ENCODE data around the gene ABTB2. TPM values are rescaled to one million over a fixed set of nuclear protein-coding genes. Genes with fewer than 3 reads are reported as not detected.

The ABTB2 gene
- total RNA-seq, 1 experiment from 2014 or later, result 46.3 TPM

DNA sequence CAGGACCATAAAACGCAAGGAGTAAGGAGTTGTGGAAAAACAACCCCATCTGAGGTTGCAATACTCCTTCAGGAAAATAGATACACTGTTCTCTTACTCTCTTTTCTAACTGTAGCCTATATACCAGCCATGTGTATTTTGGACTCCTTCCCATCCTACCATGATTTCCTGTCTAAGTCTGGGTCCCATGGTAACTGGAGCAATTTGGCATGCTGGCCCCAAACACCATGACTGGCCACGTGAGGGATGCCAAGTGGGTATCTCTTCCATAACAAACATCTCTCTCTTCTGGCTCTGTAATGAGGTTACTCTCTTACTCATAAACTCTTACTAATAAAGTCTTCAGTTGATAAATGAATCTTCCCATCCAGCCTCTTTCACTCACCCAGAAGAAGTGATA is 26.5 kb downstream of the ABTB2 start:
- no peaks in the 10 kb centered on the region for H3K27me3 ChIP-seq (replicated peaks; ENCODE audit: insufficient read depth, low read depth, low read length, poor library complexity)
- no peak for TF ChIP-seq EZH2 (IDR thresholded peaks at IDR 0.05; ENCODE audit: borderline replicate concordance, low read depth, low read length, poor library complexity, severe bottlenecking)
- TF ChIP-seq, protein P1, sequence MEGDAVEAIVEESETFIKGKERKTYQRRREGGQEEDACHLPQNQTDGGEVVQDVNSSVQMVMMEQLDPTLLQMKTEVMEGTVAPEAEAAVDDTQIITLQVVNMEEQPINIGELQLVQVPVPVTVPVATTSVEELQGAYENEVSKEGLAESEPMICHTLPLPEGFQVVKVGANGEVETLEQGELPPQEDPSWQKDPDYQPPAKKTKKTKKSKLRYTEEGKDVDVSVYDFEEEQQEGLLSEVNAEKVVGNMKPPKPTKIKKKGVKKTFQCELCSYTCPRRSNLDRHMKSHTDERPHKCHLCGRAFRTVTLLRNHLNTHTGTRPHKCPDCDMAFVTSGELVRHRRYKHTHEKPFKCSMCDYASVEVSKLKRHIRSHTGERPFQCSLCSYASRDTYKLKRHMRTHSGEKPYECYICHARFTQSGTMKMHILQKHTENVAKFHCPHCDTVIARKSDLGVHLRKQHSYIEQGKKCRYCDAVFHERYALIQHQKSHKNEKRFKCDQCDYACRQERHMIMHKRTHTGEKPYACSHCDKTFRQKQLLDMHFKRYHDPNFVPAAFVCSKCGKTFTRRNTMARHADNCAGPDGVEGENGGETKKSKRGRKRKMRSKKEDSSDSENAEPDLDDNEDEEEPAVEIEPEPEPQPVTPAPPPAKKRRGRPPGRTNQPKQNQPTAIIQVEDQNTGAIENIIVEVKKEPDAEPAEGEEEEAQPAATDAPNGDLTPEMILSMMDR (conservative IDR thresholded peaks at IDR 0.05; ENCODE audit: low read depth, low read length), result no peak
- H3K4me3 ChIP-seq (ENCODE audit: low read depth, low read length, poor library complexity, severe bottlenecking), result no peak overlapping the region
- H3K27ac ChIP-seq (ENCODE audit: low read depth, low read length, poor library complexity, severe bottlenecking), result no peak overlapping the region
- ChIA-PET POLR2A (ENCODE audit: low non-redundant PET) (no interaction called here), CTCF (no interaction called here)
- intact Hi-C loops (cut with micrococcal nuclease; ENCODE audit: unreplicated experiment), result no loop called here
- no peaks in the 10 kb centered on the region for H3K36me3 ChIP-seq (ENCODE audit: insufficient read depth, low read length, poor library complexity, severe bottlenecking)
- H3K4me1 ChIP-seq (ENCODE audit: insufficient read depth, low read length, poor library complexity, severe bottlenecking), result peaks cover 10% of the 10 kb centered on the region
- peak; percentile 67 for DNase-seq (ENCODE audit: low spot score)
- BruUV-seq (replicated peaks), result no TSS peak
- H3K9me3 ChIP-seq (ENCODE audit: low read depth, low read length, poor library complexity, severe bottlenecking), result no peaks in the 10 kb centered on the region

DNA sequence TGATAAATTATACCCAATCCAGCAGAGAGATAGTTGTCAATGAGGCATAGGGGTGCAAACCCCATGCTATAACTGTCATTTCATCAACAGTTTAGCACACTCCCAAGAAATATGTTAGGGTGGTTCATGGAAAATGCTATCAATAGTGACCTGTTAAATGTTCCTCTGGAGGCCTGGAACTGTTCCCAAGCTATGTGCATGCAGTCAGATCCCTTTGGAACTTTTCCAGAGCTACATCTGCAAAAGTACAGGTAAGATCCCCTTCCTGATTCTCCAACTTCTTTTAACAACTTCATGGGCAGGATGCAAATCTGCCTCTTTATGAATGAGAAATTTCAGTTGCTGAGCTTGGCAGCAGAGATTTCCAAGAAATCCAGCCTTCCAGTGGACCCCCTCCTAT is 27.2 kb downstream of the ABTB2 start:
- no peak for TF ChIP-seq EZH2 (IDR thresholded peaks at IDR 0.05; ENCODE audit: borderline replicate concordance, low read depth, low read length, poor library complexity, severe bottlenecking)
- TF ChIP-seq, protein P1 (conservative IDR thresholded peaks at IDR 0.05; ENCODE audit: low read depth, low read length), result no peak
- no peak for DNase-seq (ENCODE audit: low spot score)
- no peaks in the 10 kb centered on the region for H3K9me3 ChIP-seq (ENCODE audit: low read depth, low read length, poor library complexity, severe bottlenecking)
- ChIA-PET CTCF (no interaction called here), POLR2A (ENCODE audit: low non-redundant PET) (no interaction called here)
- no peak overlapping the region for H3K4me3 ChIP-seq (ENCODE audit: low read depth, low read length, poor library complexity, severe bottlenecking)
- H3K4me1 ChIP-seq (ENCODE audit: insufficient read depth, low read length, poor library complexity, severe bottlenecking), result peaks cover 10% of the 10 kb centered on the region
- H3K27me3 ChIP-seq (replicated peaks; ENCODE audit: insufficient read depth, low read depth, low read length, poor library complexity), result no peaks in the 10 kb centered on the region
- H3K36me3 ChIP-seq (ENCODE audit: insufficient read depth, low read length, poor library complexity, severe bottlenecking), result no peaks in the 10 kb centered on the region
- H3K27ac ChIP-seq (ENCODE audit: low read depth, low read length, poor library complexity, severe bottlenecking), result no peak overlapping the region
- no TSS peak for BruUV-seq (replicated peaks)
- intact Hi-C loops (cut with micrococcal nuclease; ENCODE audit: unreplicated experiment), result no loop called here

DNA sequence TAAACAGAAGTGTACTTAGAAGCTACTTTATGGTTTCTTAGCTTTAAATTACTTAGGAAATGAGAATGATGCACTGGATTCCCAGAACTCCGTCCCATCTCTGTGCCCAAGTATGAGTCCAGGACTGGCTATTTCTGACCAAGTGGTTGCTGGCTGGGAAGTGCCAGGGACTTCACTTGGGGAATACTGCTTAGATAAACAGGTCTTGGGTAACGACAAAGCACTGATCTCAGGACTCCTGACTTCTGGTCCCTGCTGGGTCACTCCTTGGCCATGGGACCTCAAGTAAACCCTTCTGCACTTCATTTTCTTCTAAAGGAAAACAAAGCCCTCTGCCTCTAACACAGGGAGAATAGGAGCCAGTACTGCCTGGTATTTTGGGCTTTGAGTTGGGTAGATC is 27.9 kb downstream of the ABTB2 start:
- H3K4me3 ChIP-seq (ENCODE audit: low read depth, low read length, poor library complexity, severe bottlenecking), result no peak overlapping the region
- no peak for DNase-seq (ENCODE audit: low spot score)
- CTCF ChIA-PET, result interaction anchor here (0.6 kb wide), 2 partner anchors 119 to 156 kb away, joined by 3 read pairs; no protein-coding TSS in a partner anchor
- POLR2A ChIA-PET (ENCODE audit: low non-redundant PET), result no interaction called here
- no peaks in the 10 kb centered on the region for H3K9me3 ChIP-seq (ENCODE audit: low read depth, low read length, poor library complexity, severe bottlenecking)
- no peaks in the 10 kb centered on the region for H3K36me3 ChIP-seq (ENCODE audit: insufficient read depth, low read length, poor library complexity, severe bottlenecking)
- no peaks in the 10 kb centered on the region for H3K27me3 ChIP-seq (replicated peaks; ENCODE audit: insufficient read depth, low read depth, low read length, poor library complexity)
- no peak overlapping the region for H3K27ac ChIP-seq (ENCODE audit: low read depth, low read length, poor library complexity, severe bottlenecking)
- intact Hi-C loops (cut with micrococcal nuclease; ENCODE audit: unreplicated experiment), result no loop called here
- H3K4me1 ChIP-seq (ENCODE audit: insufficient read depth, low read length, poor library complexity, severe bottlenecking), result peaks cover 10% of the 10 kb centered on the region
- TF ChIP-seq, protein P1 (conservative IDR thresholded peaks at IDR 0.05; ENCODE audit: low read depth, low read length), result no peak
- TF ChIP-seq EZH2 (IDR thresholded peaks at IDR 0.05; ENCODE audit: borderline replicate concordance, low read depth, low read length, poor library complexity, severe bottlenecking), result no peak
- BruUV-seq (replicated peaks), result no TSS peak

All from A673 (cell line).